ENCODE data around the gene SYCP2L. TPM values are rescaled to one million over a fixed set of nuclear protein-coding genes. Genes with fewer than 3 reads are reported as not detected.

SYCP2L gene
- polyA plus RNA-seq, 1 donor from 2014 or later: 9.4 TPM

DNA sequence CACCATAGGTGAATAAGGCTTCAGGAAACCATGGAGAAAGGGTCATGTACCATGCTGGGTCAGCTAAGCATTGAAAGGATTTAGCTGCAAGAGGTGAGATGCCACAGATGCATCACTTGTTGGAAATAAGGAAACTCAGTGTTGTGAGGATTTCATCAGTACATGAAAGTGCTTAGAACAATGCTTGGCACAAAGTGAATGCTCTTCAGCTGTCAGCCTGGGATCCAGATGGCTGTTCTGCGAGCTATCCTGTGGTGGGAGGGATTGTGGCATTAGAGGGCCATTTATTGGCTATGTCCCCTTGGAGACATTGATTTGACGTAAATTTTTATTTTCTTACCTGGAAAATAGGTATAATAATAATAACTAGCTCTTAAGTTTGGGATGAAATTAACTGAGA lies 104.3 kb downstream of the SYCP2L start:
- TF ChIP-seq SMC3 (conservative IDR thresholded peaks at IDR 0.05; ENCODE audit: poor library complexity) (no peak), RAD21 (conservative IDR thresholded peaks at IDR 0.05) (no peak), EP300 (conservative IDR thresholded peaks at IDR 0.05; ENCODE audit: poor library complexity, severe bottlenecking) (no peak), MXI1 (conservative IDR thresholded peaks at IDR 0.05; ENCODE audit: poor library complexity, severe bottlenecking) (no peak), REST (IDR thresholded peaks at IDR 0.05; ENCODE audit: borderline replicate concordance) (no peak), TAF1 (IDR thresholded peaks at IDR 0.05; ENCODE audit: low read depth) (no peak), POLR2AphosphoS5 (IDR thresholded peaks at IDR 0.05) (no peak), EZH2 (IDR thresholded peaks at IDR 0.05; ENCODE audit: borderline replicate concordance, insufficient read depth, low read length, poor library complexity, severe bottlenecking) (no peak)
- TF ChIP-seq, protein P1, sequence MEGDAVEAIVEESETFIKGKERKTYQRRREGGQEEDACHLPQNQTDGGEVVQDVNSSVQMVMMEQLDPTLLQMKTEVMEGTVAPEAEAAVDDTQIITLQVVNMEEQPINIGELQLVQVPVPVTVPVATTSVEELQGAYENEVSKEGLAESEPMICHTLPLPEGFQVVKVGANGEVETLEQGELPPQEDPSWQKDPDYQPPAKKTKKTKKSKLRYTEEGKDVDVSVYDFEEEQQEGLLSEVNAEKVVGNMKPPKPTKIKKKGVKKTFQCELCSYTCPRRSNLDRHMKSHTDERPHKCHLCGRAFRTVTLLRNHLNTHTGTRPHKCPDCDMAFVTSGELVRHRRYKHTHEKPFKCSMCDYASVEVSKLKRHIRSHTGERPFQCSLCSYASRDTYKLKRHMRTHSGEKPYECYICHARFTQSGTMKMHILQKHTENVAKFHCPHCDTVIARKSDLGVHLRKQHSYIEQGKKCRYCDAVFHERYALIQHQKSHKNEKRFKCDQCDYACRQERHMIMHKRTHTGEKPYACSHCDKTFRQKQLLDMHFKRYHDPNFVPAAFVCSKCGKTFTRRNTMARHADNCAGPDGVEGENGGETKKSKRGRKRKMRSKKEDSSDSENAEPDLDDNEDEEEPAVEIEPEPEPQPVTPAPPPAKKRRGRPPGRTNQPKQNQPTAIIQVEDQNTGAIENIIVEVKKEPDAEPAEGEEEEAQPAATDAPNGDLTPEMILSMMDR (IDR thresholded peaks at IDR 0.05; ENCODE audit: poor library complexity, severe bottlenecking): no peak
- no peaks in the 10 kb centered on the region for H3K9me3 ChIP-seq (ENCODE audit: low read length)
- no peaks in the 10 kb centered on the region for H3K27me3 ChIP-seq (ENCODE audit: insufficient read depth, low read depth, low read length)
- H4K20me1 ChIP-seq (ENCODE audit: insufficient read depth): no peaks in the 10 kb centered on the region
- no peaks in the 10 kb centered on the region for H3K79me2 ChIP-seq (replicated peaks; ENCODE audit: insufficient read depth, low read length)
- H3K4me3 ChIP-seq (ENCODE audit: low read length): no peak overlapping the region
- no peak overlapping the region for H3K27ac ChIP-seq (ENCODE audit: low read length)
- H2AFZ ChIP-seq (ENCODE audit: low read depth, low read length): no peak overlapping the region
- H3K9me2 ChIP-seq (ENCODE audit: insufficient read depth, low read length): no peaks in the 10 kb centered on the region
- H3K4me2 ChIP-seq (ENCODE audit: low read length): no peak overlapping the region
- H3K36me3 ChIP-seq (ENCODE audit: insufficient read depth, low read length): no peaks in the 10 kb centered on the region
- no peaks in the 10 kb centered on the region for H3F3A ChIP-seq (ENCODE audit: insufficient read depth, low read length, poor library complexity, severe bottlenecking)
- H3K9ac ChIP-seq (ENCODE audit: low read length): no peak overlapping the region

DNA sequence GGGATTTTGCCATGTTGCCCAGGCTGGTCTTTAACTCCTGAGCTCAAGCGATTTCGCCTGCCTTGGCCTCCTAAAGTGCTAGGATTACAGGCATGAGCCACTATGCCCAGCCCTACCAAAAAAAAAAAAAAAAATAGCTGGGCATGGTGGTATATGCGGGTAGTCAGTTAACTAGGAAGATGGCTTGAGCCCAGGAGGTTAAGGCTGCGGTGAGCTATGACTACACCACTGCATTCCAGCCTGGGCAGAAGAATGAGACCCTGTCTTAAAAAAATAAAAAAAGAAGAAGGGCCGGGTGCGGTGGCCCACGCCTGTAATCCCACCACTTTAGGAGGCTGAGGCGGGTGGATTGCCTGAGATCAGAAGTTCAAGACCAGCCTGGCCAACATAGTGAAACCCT lies 107.0 kb downstream of the SYCP2L start:
- Histone ChIP-seq H3K9me2 (ENCODE audit: insufficient read depth, low read length) (no peaks in the 10 kb centered on the region), H4K20me1 (ENCODE audit: insufficient read depth) (no peaks in the 10 kb centered on the region), H3K9ac (ENCODE audit: low read length) (no peak overlapping the region), H3K4me3 (ENCODE audit: low read length) (no peak overlapping the region), H3K4me2 (ENCODE audit: low read length) (no peak overlapping the region), H2AFZ (ENCODE audit: low read depth, low read length) (no peak overlapping the region), H3K79me2 (replicated peaks; ENCODE audit: insufficient read depth, low read length) (no peaks in the 10 kb centered on the region), H3K27ac (ENCODE audit: low read length) (no peak overlapping the region), H3K27me3 (ENCODE audit: insufficient read depth, low read depth, low read length) (no peaks in the 10 kb centered on the region), H3F3A (ENCODE audit: insufficient read depth, low read length, poor library complexity, severe bottlenecking) (no peaks in the 10 kb centered on the region), H3K9me3 (ENCODE audit: low read length) (no peaks in the 10 kb centered on the region), H3K36me3 (ENCODE audit: insufficient read depth, low read length) (no peaks in the 10 kb centered on the region)
- TF ChIP-seq EP300 (conservative IDR thresholded peaks at IDR 0.05; ENCODE audit: poor library complexity, severe bottlenecking) (no peak), MXI1 (conservative IDR thresholded peaks at IDR 0.05; ENCODE audit: poor library complexity, severe bottlenecking) (no peak), SMC3 (conservative IDR thresholded peaks at IDR 0.05; ENCODE audit: poor library complexity) (no peak), TAF1 (IDR thresholded peaks at IDR 0.05; ENCODE audit: low read depth) (no peak), EZH2 (IDR thresholded peaks at IDR 0.05; ENCODE audit: borderline replicate concordance, insufficient read depth, low read length, poor library complexity, severe bottlenecking) (no peak)
